HAP-1 (cell line): ENCODE measurements around the gene RNF220.
"Not testable (repeated sequence)": the region's sequence is repeated elsewhere in the genome, so short reads cannot be mapped to it uniquely, and the experiment has no call there.

Experiments used
- DNase-seq, 2 experiments: peaks; one replicate each; pipeline ENCODE4 v3.0.0-alpha.2; 2016 to 2020; ENCODE audit warnings: low spot score in 2 of 2
- H3K27me3 ChIP-seq: fragments of 250-450 bp; sonication (Bioruptor Pico); 2 replicates; pipeline ENCODE4 v1.5.1; 2020; ENCODE audit warnings: low read depth, mild to moderate bottlenecking, moderate library complexity
- H3K36me3 ChIP-seq: fragments of 250-450 bp; sonication (Bioruptor Pico); replicated peaks from 2 replicates; pipeline ENCODE4 v1.5.1; 2020; ENCODE audit warnings: mild to moderate bottlenecking
- H3K4me1 ChIP-seq: fragments of 250-450 bp; sonication (Bioruptor Pico); 2 replicates; pipeline ENCODE4 v1.5.1; 2020; ENCODE audit warnings: mild to moderate bottlenecking
- H3K4me3 ChIP-seq: fragments of 250-450 bp; sonication (Bioruptor Pico); 2 replicates; pipeline ENCODE4 v1.5.1; 2020; ENCODE audit warnings: mild to moderate bottlenecking, moderate library complexity
- H3K9me3 ChIP-seq: fragments of 250-450 bp; sonication (Bioruptor Pico); 2 replicates; pipeline ENCODE4 v1.5.1; 2020; ENCODE audit warnings: mild to moderate bottlenecking, moderate library complexity
- in situ Hi-C: fragments of 300-500 bp; cut with MboI; formaldehyde crosslinking; loops from 3 replicates; pipeline ENCODE4 v1.14.3; 2020; ENCODE audit warnings: low sequenced_read_pairs, inconsistent platforms, mixed read lengths

RNF220 gene

GRCh38 chr1:44557778-44558177, 152.7 kb downstream of the RNF220 start:
- H3K27me3 ChIP-seq: no peaks in the 10 kb centered on the region

DNA sequence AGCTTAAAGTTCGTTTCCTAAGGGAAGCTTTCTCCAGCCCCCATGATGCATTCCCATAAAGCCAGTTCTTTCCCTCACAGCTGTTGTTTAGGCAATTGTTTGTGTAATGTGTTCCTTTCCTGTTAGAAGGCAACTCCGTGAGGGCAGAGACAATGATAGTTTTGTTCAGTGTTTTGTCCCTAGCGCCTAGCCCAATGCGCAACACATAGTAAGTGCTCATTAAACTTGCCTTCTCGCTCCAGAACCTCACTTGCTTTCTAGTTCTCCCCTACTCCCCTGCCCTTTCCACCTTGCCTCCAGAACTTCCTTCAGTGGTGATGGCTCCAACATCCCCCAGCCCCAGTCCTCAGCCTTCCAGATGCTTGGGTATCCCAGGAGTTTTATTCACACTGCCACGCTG, 153.8 kb downstream of the RNF220 start:
- Histone ChIP-seq H3K36me3 (no peaks in the 10 kb centered on the region), H3K4me1 (no peaks in the 10 kb centered on the region), H3K9me3 (no peaks in the 10 kb centered on the region), H3K27me3 (no peaks in the 10 kb centered on the region), H3K4me3 (no peak overlapping the region)
- DNase-seq: no peak
- in situ Hi-C loops: no loop called here

More at GRCh38 chr1:44557778-44558177, 152.7 kb downstream of the RNF220 start:
- H3K4me3 ChIP-seq: no peak overlapping the region
- no peaks in the 10 kb centered on the region for H3K9me3 ChIP-seq
- in situ Hi-C loops: no loop called here
- no peaks in the 10 kb centered on the region for H3K36me3 ChIP-seq
- no peaks in the 10 kb centered on the region; the same call in 1 of the 2 replicates for H3K4me1 ChIP-seq
- DNase-seq: no peak

GRCh38 chr1:44559330-44559729, 154.3 kb downstream of the RNF220 start:
- H3K4me1 ChIP-seq: no peaks in the 10 kb centered on the region
- DNase-seq: no peak
- H3K27me3 ChIP-seq: no peaks in the 10 kb centered on the region
- H3K36me3 ChIP-seq: no peaks in the 10 kb centered on the region
- no peak overlapping the region for H3K4me3 ChIP-seq
- H3K9me3 ChIP-seq: no peaks in the 10 kb centered on the region
- in situ Hi-C loops: no loop called here

GRCh38 chr1:44559913-44560312, 154.9 kb downstream of the RNF220 start:
- Histone ChIP-seq H3K27me3 (no peaks in the 10 kb centered on the region), H3K4me3 (no peak overlapping the region), H3K36me3 (no peaks in the 10 kb centered on the region), H3K4me1 (no peaks in the 10 kb centered on the region), H3K9me3 (no peaks in the 10 kb centered on the region)
- in situ Hi-C loops: no loop called here
- no peak for DNase-seq

GRCh38 chr1:44560696-44561095, 155.6 kb downstream of the RNF220 start:
- H3K36me3 ChIP-seq, H3K27me3 ChIP-seq, DNase-seq, H3K9me3 ChIP-seq, in situ Hi-C loops, H3K4me1 ChIP-seq, H3K4me3 ChIP-seq: not testable (repeated sequence)

GRCh38 chr1:44565259-44565750, 160.2 kb downstream of the RNF220 start:
- Histone ChIP-seq H3K4me1 (no peaks in the 10 kb centered on the region), H3K27me3 (no peaks in the 10 kb centered on the region), H3K4me3 (no peak overlapping the region), H3K9me3 (no peaks in the 10 kb centered on the region), H3K36me3 (no peaks in the 10 kb centered on the region)
- in situ Hi-C loops: no loop called here
- DNase-seq: no peak

GRCh38 chr1:44565833-44566232, 160.8 kb downstream of the RNF220 start:
- DNase-seq: no peak
- H3K9me3 ChIP-seq: no peaks in the 10 kb centered on the region
- no peaks in the 10 kb centered on the region for H3K27me3 ChIP-seq
- no peaks in the 10 kb centered on the region for H3K4me1 ChIP-seq
- no peak overlapping the region for H3K4me3 ChIP-seq
- in situ Hi-C loops: no loop called here
- no peaks in the 10 kb centered on the region for H3K36me3 ChIP-seq

- no peaks in the 10 kb centered on the region for H3K27me3 ChIP-seq
- H3K4me1 ChIP-seq: no peaks in the 10 kb centered on the region
- no peaks in the 10 kb centered on the region for H3K36me3 ChIP-seq
- DNase-seq: no peak
- H3K9me3 ChIP-seq: no peaks in the 10 kb centered on the region
- no peak overlapping the region for H3K4me3 ChIP-seq
- in situ Hi-C loops: no loop called here
Observed at GRCh38 chr1:44566281-44567046, 161.4 kb downstream of the RNF220 start.

GRCh38 chr1:44568128-44568900, 163.3 kb downstream of the RNF220 start:
- Histone ChIP-seq H3K27me3 (no peaks in the 10 kb centered on the region), H3K36me3 (no peaks in the 10 kb centered on the region), H3K9me3 (no peaks in the 10 kb centered on the region), H3K4me3 (no peak overlapping the region), H3K4me1 (0 out of 2 replicates have a peak, but pooled peaks cover 3% of the 10 kb centered on the region)
- DNase-seq: no peak
- in situ Hi-C loops: no loop called here

DNA sequence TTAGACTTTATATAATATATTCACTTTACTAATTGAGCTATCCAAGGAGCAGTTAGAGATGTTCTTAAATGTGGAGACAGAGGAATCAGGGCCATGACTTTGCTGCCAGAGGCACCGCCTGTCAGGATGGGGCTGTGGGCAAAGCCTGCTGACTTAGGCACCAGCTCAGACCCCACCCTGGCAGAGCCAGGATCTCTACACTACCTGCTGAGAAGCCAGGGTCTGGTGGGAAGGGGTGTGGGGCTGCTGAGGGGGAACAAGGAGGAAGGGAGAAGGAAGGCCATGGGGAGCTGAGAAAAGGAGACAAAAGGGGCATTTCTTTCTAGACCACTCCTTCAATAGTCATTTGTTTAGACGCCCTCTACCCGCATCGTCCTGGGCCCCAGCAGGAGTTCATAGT, 164.4 kb downstream of the RNF220 start:
- no peak overlapping the region for H3K4me3 ChIP-seq
- no peak for DNase-seq
- no peaks in the 10 kb centered on the region for H3K9me3 ChIP-seq
- H3K27me3 ChIP-seq: no peaks in the 10 kb centered on the region
- in situ Hi-C loops: no loop called here
- H3K36me3 ChIP-seq: no peaks in the 10 kb centered on the region
- 0 out of 2 replicates have a peak, but pooled peaks cover 3% of the 10 kb centered on the region for H3K4me1 ChIP-seq

- Histone ChIP-seq H3K27me3 (no peaks in the 10 kb centered on the region), H3K4me3 (no peak overlapping the region), H3K4me1 (peaks cover 20% of the 10 kb centered on the region), H3K9me3 (no peaks in the 10 kb centered on the region), H3K36me3 (no peaks in the 10 kb centered on the region)
- in situ Hi-C loops: no loop called here
- peak in 1 of 2 experiments; percentile 50 for DNase-seq
Observed at GRCh38 chr1:44571712-44572571, 166.9 kb downstream of the RNF220 start.

GRCh38 chr1:44572572-44572879, 167.5 kb downstream of the RNF220 start:
- Histone ChIP-seq H3K4me1 (peaks cover 24% of the 10 kb centered on the region), H3K4me3 (no peak overlapping the region), H3K9me3 (no peaks in the 10 kb centered on the region), H3K36me3 (no peaks in the 10 kb centered on the region), H3K27me3 (no peaks in the 10 kb centered on the region)
- DNase-seq: no peak
- in situ Hi-C loops: no loop called here

DNA sequence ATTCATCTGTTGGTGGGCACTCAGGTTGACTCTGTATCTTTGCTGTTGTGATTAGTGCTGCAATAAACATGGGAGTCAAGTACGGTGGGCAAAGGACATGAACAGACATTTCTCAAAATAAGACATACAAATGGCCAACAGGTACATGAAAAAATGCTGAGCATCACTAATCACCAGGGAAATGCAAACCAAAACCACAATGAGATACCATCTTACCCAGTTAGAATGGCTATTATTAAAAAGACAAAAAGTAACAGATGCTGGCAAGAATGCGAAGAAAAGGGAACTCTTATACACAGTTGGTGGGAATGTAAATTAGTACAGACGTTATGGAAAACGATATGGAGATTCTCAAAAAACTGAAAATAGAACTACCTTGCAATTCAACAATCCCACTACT, 170.3 kb downstream of the RNF220 start:
- DNase-seq: peak in 1 of 2 experiments; percentile 39
- in situ Hi-C loops: no loop called here
- no peaks in the 10 kb centered on the region for H3K27me3 ChIP-seq
- no peak overlapping the region for H3K4me3 ChIP-seq
- peaks cover 24% of the 10 kb centered on the region for H3K4me1 ChIP-seq
- no peaks in the 10 kb centered on the region for H3K9me3 ChIP-seq
- no peaks in the 10 kb centered on the region for H3K36me3 ChIP-seq
